SK-N-SH (cell line): ENCODE measurements around the gene FNDC3B. TPM values are rescaled to one million over a fixed set of nuclear protein-coding genes. Genes with fewer than 3 reads are reported as not detected.

Source experiments
- CTCF ChIA-PET: fragments of 300-600, 350-600 bp; formaldehyde crosslinking; extraction: SDS; loops from one replicate; lab custom pipeline; 2021; lab: Yijun Ruan, JAX
- POLR2A ChIA-PET: fragments of 350-600 bp; sonication (Branson Sonifier 250); formaldehyde crosslinking; extraction: SDS; loops from one replicate; lab custom pipeline; 2020; ENCODE audit warnings: antibody characterized with exemption, inconsistent platforms; lab: Yijun Ruan, JAX
- DNase-seq: peaks from one replicate; pipeline ENCODE4 v3.0.0; 2012
- H2AFZ ChIP-seq: fragments of 200-600 bp; sonication (generic); 2 replicates; pipeline ENCODE4 v1.8.1; 2016; ENCODE audit warnings: antibody characterized with exemption, mild to moderate bottlenecking, low read depth
- H3F3A ChIP-seq: fragments of 200-600 bp; sonication (generic); replicated peaks from 2 replicates; pipeline ENCODE3; 2016; ENCODE audit warnings: antibody characterized with exemption, mild to moderate bottlenecking; ENCODE audit not compliant: insufficient read depth
- H3K27ac ChIP-seq, 2 experiments: fragments of 200-500 bp in 1 of 2; fragments of 200-600 bp in 1 of 2; sonication (Bioruptor generic) in 1 of 2; sonication (generic), shearing (Covaris generic) in 1 of 2; 2 replicates each; pipeline versions ENCODE4 v1.5.1 to v1.6.1; 2014 to 2016; ENCODE audit warnings: low read depth in 2 of 2, inconsistent platforms in 1 of 2, low read length in 1 of 2, mild to moderate bottlenecking in 1 of 2, mixed read lengths in 1 of 2
- H3K27me3 ChIP-seq: fragments of 200-600 bp; sonication (generic), shearing (Covaris generic); 2 replicates; pipeline ENCODE4 v1.6.1; 2016; ENCODE audit warnings: mixed run types; ENCODE audit not compliant: insufficient read depth
- H3K36me3 ChIP-seq, 2 experiments: fragments of 200-500 bp in 1 of 2; fragments of 200-600 bp in 1 of 2; sonication (Bioruptor generic) in 1 of 2; sonication (generic) in 1 of 2; replicated peaks in 1 of 2; 2 replicates each; pipeline versions ENCODE3 to v1.5.1; 2014 to 2016; ENCODE audit warnings: low read length in 1 of 2, mild to moderate bottlenecking in 1 of 2; ENCODE audit not compliant: insufficient read depth in 2 of 2, control insufficient read depth in 1 of 2
- H3K4me1 ChIP-seq, 2 experiments: fragments of 200-500 bp in 1 of 2; fragments of 200-600 bp in 1 of 2; sonication (Bioruptor generic) in 1 of 2; sonication (generic), shearing (Covaris generic) in 1 of 2; 2 replicates each; pipeline versions ENCODE4 v1.5.1 to v1.6.1; 2014 to 2016; ENCODE audit warnings: low read depth in 1 of 2, low read length in 1 of 2, mixed run types in 1 of 2; ENCODE audit not compliant: insufficient read depth in 2 of 2, control insufficient read depth in 1 of 2
- H3K4me2 ChIP-seq: fragments of 200-600 bp; sonication (generic), shearing (Covaris generic); 2 replicates; pipeline ENCODE4 v1.6.1; 2017; ENCODE audit warnings: mixed run types
- H3K4me3 ChIP-seq, 2 experiments: fragments of 200-500 bp in 1 of 2; fragments of 200-600 bp in 1 of 2; sonication (Bioruptor generic) in 1 of 2; sonication (generic), shearing (Covaris generic) in 1 of 2; 2 replicates each; pipeline versions ENCODE4 v1.5.1 to v1.8.1; 2014 to 2016; ENCODE audit warnings: low read depth in 2 of 2, inconsistent platforms in 1 of 2, low read length in 1 of 2, mild to moderate bottlenecking in 1 of 2, mixed read lengths in 1 of 2, moderate library complexity in 1 of 2
- H3K79me2 ChIP-seq: fragments of 200-600 bp; sonication (generic); 2 replicates; pipeline ENCODE4 v1.8.1; 2017; ENCODE audit warnings: mild to moderate bottlenecking; ENCODE audit not compliant: insufficient read depth
- H3K9ac ChIP-seq: fragments of 200-600 bp; sonication (generic); 2 replicates; pipeline ENCODE4 v1.6.1; 2017; ENCODE audit warnings: mixed run types
- H3K9me2 ChIP-seq: fragments of 200-600 bp; sonication (generic); 2 replicates; pipeline ENCODE4 v1.6.1; 2017; ENCODE audit warnings: mixed run types
- H3K9me3 ChIP-seq: fragments of 200-600 bp; sonication (generic); 2 replicates; pipeline ENCODE4 v1.6.1; 2017; ENCODE audit warnings: mixed run types, mild to moderate bottlenecking, moderate library complexity
- H4K20me1 ChIP-seq: fragments of 200-600 bp; sonication (generic); 2 replicates; pipeline ENCODE4 v1.6.1; 2017; ENCODE audit warnings: mild to moderate bottlenecking, mixed run types; ENCODE audit not compliant: insufficient read depth
- FOSL2 ChIP-seq: IDR thresholded peaks from 2 replicates; pipeline ENCODE4 v1.4.0; 2012; ENCODE audit warnings: low read depth, mild to moderate bottlenecking, moderate library complexity, borderline replicate concordance
- FOXJ3 ChIP-seq: sonication (generic); formaldehyde crosslinking; IDR thresholded peaks from 2 replicates; pipeline ENCODE4 v1.5.1; 2020; ENCODE audit warnings: mild to moderate bottlenecking, missing genetic modification reagents
- FOXM1 ChIP-seq: IDR thresholded peaks from 2 replicates; pipeline ENCODE4 v1.4.0; 2012; ENCODE audit warnings: low read depth, mild to moderate bottlenecking
- IRF3 ChIP-seq: fragments of 150-350 bp; IDR thresholded peaks from 2 replicates; pipeline ENCODE4 v1.6.1; 2016; ENCODE audit warnings: mild to moderate bottlenecking, low read depth, low read length
- JUND ChIP-seq: IDR thresholded peaks from 2 replicates; pipeline ENCODE4 v1.4.0; 2012
- NRF1 ChIP-seq: IDR thresholded peaks from 2 replicates; pipeline ENCODE4 v1.6.1; 2012; ENCODE audit warnings: low read depth, mild to moderate bottlenecking, low read length
- POLR2AphosphoS5 ChIP-seq: IDR thresholded peaks from 2 replicates; pipeline ENCODE4 v1.6.1; 2012; ENCODE audit warnings: low read depth, low read length
- RAD21 ChIP-seq: IDR thresholded peaks from 2 replicates; pipeline ENCODE4 v1.6.1; 2012; ENCODE audit warnings: mild to moderate bottlenecking, low read length
- RCOR1 ChIP-seq: fragments of 150-350 bp; IDR thresholded peaks from 2 replicates; pipeline ENCODE4 v1.6.1; 2017; ENCODE audit warnings: antibody characterized with exemption, low read length
- RFX5 ChIP-seq: IDR thresholded peaks from 2 replicates; pipeline ENCODE4 v1.6.1; 2012; ENCODE audit warnings: mild to moderate bottlenecking, improper control_type of control experiment, low read length
- RXRA ChIP-seq: IDR thresholded peaks from 2 replicates; pipeline ENCODE4 v1.4.0; 2012; ENCODE audit warnings: low read depth, mild to moderate bottlenecking, borderline replicate concordance
- SIN3A ChIP-seq: IDR thresholded peaks from 2 replicates; pipeline ENCODE4 v1.6.1; 2012; ENCODE audit warnings: low read depth, mild to moderate bottlenecking, low read length, moderate library complexity, borderline replicate concordance
- SMC3 ChIP-seq: IDR thresholded peaks from 2 replicates; pipeline ENCODE4 v1.6.1; 2012; ENCODE audit warnings: low read depth, low read length, improper control_type of control experiment
- TAF1 ChIP-seq: IDR thresholded peaks from 2 replicates; pipeline ENCODE4 v1.6.1; 2012; ENCODE audit warnings: low read depth, mild to moderate bottlenecking, low read length, moderate library complexity, borderline replicate concordance
- TCF12 ChIP-seq: IDR thresholded peaks from 2 replicates; pipeline ENCODE4 v1.4.0; 2012
- USF1 ChIP-seq: IDR thresholded peaks from 2 replicates; pipeline ENCODE4 v1.4.0; 2012; ENCODE audit warnings: low read depth, borderline replicate concordance
- USF2 ChIP-seq: fragments of 150-350 bp; IDR thresholded peaks from 2 replicates; pipeline ENCODE4 v1.6.1; 2017; ENCODE audit warnings: antibody characterized with exemption, low read length, low read depth, borderline replicate concordance
- YY1 ChIP-seq: IDR thresholded peaks from 2 replicates; pipeline ENCODE4 v1.4.0; 2012; ENCODE audit warnings: low read depth, mild to moderate bottlenecking
- ZBTB33 ChIP-seq: IDR thresholded peaks from 2 replicates; pipeline ENCODE4 v1.4.0; 2012; ENCODE audit warnings: low read depth, borderline replicate concordance
- WGBS: methylation state at CpG from one replicate; pipeline ENCODE4 v1.1.6; 2017; ENCODE audit warnings: low lambda C conversion rate; 5-methylcytosine and 5-hydroxymethylcytosine counted together
- polyA plus RNA-seq, 3 experiments: library from polyadenylated mRNA; depleted of rRNA; stranded (reverse); fragments of >200 nt; gene quantifications; 2 replicates each; pipeline ENCODE4 v1.2.3, GENCODE V29; 2012

Gene FNDC3B
- polyA plus RNA-seq, 1 of the 3 experiments (the other 2 are of a cell fraction), result 10.4 TPM

- TF ChIP-seq IRF3 (no peak), FOSL2 (no peak), POLR2AphosphoS5 (no peak), RXRA (no peak), YY1 (no peak), RCOR1 (no peak)
Observed at GRCh38 chr3:172316758-172317157, 277.4 kb downstream of the FNDC3B start (continued).

- Histone ChIP-seq H3F3A (peaks cover 15% of the 10 kb centered on the region), H3K4me2 (peak overlapping the region; percentile 66; the same call in 1 of the 2 replicates), H3K9me3 (no peaks in the 10 kb centered on the region), H3K36me3 (peaks cover 43 to 54% of the 10 kb centered on the region in 2 experiments), H3K27me3 (no peaks in the 10 kb centered on the region), H3K4me1 (peaks cover 24 to 40% of the 10 kb centered on the region in 2 experiments), H3K9me2 (no peaks in the 10 kb centered on the region), H2AFZ (no peak overlapping the region), H3K27ac (peak overlapping the region; percentile 81 to 94), H4K20me1 (no peaks in the 10 kb centered on the region), H3K9ac (peak overlapping the region; percentile 40; the same call in 1 of the 2 replicates), H3K4me3 (no peak overlapping the region), H3K79me2 (peaks cover 10% of the 10 kb centered on the region; the same call in 1 of the 2 replicates)
- CTCF ChIA-PET, result interaction anchor here (1.0 to 2.4 kb wide), 3 partner anchors 15 to 160 kb away, joined by 4 to 22 read pairs (median 6); no protein-coding TSS in a partner anchor
- TF ChIP-seq FOXJ3 (CRISPR knock-in tag) (no peak), RFX5 (no peak), NRF1 (no peak), SIN3A (no peak), TCF12 (no peak), USF1 (no peak), RXRA (no peak), ZBTB33 (no peak), FOXM1 (no peak), YY1 (no peak), USF2 (no peak), TAF1 (no peak), POLR2AphosphoS5 (no peak), RAD21 (no peak), JUND (no peak), SMC3 (no peak), IRF3 (no peak), FOSL2 (no peak)
- POLR2A ChIA-PET, result no interaction called here
- no peak for DNase-seq
- 98% methylated on average over 8 of the region's 8 CpGs for WGBS
Observed at GRCh38 chr3:172317481-172317880, 278.1 kb downstream of the FNDC3B start.
